Lung (tissue), 12 donors: ENCODE data around the gene IPO5. TPM values are rescaled to one million over a fixed set of nuclear protein-coding genes. Genes with fewer than 3 reads are reported as not detected.

Experiments
- ATAC-seq: fragments of 200-7000 bp; cut with Tn5 transposase; one replicate; pipeline ENCODE4 v1.9.1; 2020; ENCODE audit warnings: moderate number of reproducible peaks; ENCODE audit not compliant: insufficient read depth, low FRiP score
- DNase-seq, 3 donors: peaks; one replicate each; pipeline ENCODE4 v3.0.0-alpha.2; 2013 to 2017
- H3K27ac ChIP-seq, 2 donors: one replicate each; pipeline ENCODE4 v1.5.1; 2013; ENCODE audit warnings: mild to moderate bottlenecking in 2 of 2, moderate library complexity in 2 of 2, control low read depth in 1 of 2, inconsistent platforms in 1 of 2, low read depth in 1 of 2, low read length in 1 of 2
- H3K27me3 ChIP-seq, 3 donors: one replicate each; pipeline ENCODE4 v1.5.1; 2013; ENCODE audit warnings: low read length in 2 of 3; ENCODE audit not compliant: control insufficient read depth in 3 of 3, insufficient read depth in 3 of 3
- H3K36me3 ChIP-seq, 4 donors: one replicate each; pipeline ENCODE4 v1.5.1; 2013; ENCODE audit warnings: low read length in 4 of 4, mild to moderate bottlenecking in 1 of 4, moderate library complexity in 1 of 4; ENCODE audit not compliant: control insufficient read depth in 4 of 4, insufficient read depth in 4 of 4
- H3K4me1 ChIP-seq, 5 donors: one replicate each; pipeline ENCODE4 v1.5.1; 2013; ENCODE audit warnings: low read length in 5 of 5, mild to moderate bottlenecking in 2 of 5, moderate library complexity in 1 of 5; ENCODE audit not compliant: control insufficient read depth in 5 of 5, insufficient read depth in 5 of 5
- H3K4me3 ChIP-seq: one replicate; pipeline ENCODE4 v1.5.1; 2013; ENCODE audit warnings: mild to moderate bottlenecking, control low read depth, moderate library complexity
- H3K9ac ChIP-seq, 2 donors: one replicate each; pipeline ENCODE4 v1.5.1; 2013; ENCODE audit warnings: low read length in 2 of 2, control low read depth in 1 of 2; ENCODE audit not compliant: insufficient read depth in 1 of 2
- H3K9me3 ChIP-seq, 4 donors: one replicate each; pipeline ENCODE4 v1.5.1; 2013; ENCODE audit warnings: low read length in 3 of 4, mild to moderate bottlenecking in 1 of 4, moderate library complexity in 1 of 4; ENCODE audit not compliant: control insufficient read depth in 4 of 4, insufficient read depth in 3 of 4
- CTCF ChIP-seq: IDR thresholded peaks from 2 replicates; pipeline ENCODE4 v1.5.1; 2012; ENCODE audit warnings: mild to moderate bottlenecking; ENCODE audit errors: control extremely low read depth, extremely low read depth
- WGBS, 2 donors: extraction: QIAGEN DNeasy Blood & Tissue Kit; methylation state at CpG; one replicate each; pipeline ENCODE4 v1.1.7; 2013; 5-methylcytosine and 5-hydroxymethylcytosine counted together
- polyA plus RNA-seq, 2 donors: library from polyadenylated mRNA; stranded (reverse); fragments of 200-250 nt; gene quantifications; one replicate each; pipeline ENCODE4 v1.2.1, GENCODE V29; 2013
- total RNA-seq, 2 donors: library from RNA; depleted of rRNA in 1 of 2; stranded (reverse); fragments of >200 nt in 1 of 2; gene quantifications; one replicate each; pipeline ENCODE4 v1.2.1, GENCODE V29; 2014 to 2021
- donor health status: control.
- donor health status: control.
- donor health status: Bipolar disorder and iron deficiency.
- donor health status: healthy.
- donor health status: DM: yes; HTN: yes; CAD: no.

IPO5 gene
- total and polyA plus RNA-seq, 4 donors: 26.7 to 137 (median 61.7) TPM

- H3K4me1 ChIP-seq: peaks cover 0 to 8% (median 0%) of the 10 kb centered on the region in 5 donors
- 97% methylated on average over 5 of the region's 5 CpGs for WGBS, 2 donors
- peaks cover 23 to 59% (median 38%) of the 10 kb centered on the region in 4 donors for H3K36me3 ChIP-seq
- ATAC-seq: no peak
- H3K9ac ChIP-seq: no peak overlapping the region
- H3K9me3 ChIP-seq: no peaks in the 10 kb centered on the region
- H3K27ac ChIP-seq: no peak overlapping the region
- H3K27me3 ChIP-seq: no peaks in the 10 kb centered on the region
- TF ChIP-seq CTCF: no peak
- no peak overlapping the region for H3K4me3 ChIP-seq
- DNase-seq: no peak
These were observed 53.5 kb downstream of the IPO5 start for GRCh38 chr13:98007001-98007400.

DNA sequence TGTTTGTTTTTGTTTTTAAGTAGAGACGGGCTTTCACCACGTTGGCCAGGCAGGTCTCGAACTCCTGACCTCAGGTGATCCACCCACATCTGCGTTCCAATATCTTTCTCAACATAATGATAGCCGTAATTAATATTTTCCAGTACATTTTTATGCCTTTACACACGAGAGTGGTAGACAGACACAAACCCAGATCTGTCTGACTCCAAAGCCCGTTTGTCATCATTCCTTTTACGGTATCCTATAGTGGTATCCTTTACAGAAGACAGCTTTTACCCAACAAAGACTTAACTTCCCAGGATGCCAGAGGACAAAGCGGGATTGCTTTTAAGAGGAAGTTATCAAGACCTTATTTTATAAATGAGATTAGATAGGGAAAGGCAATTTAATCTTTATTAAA lies 59.8 kb downstream of the IPO5 start:
- TF ChIP-seq CTCF: no peak
- Histone ChIP-seq H3K4me3 (no peak overlapping the region), H3K9ac (no peak overlapping the region), H3K27me3 (no peaks in the 10 kb centered on the region), H3K9me3 (no peaks in the 10 kb centered on the region), H3K27ac (no peak overlapping the region), H3K36me3 (peaks cover 21 to 53% (median 44%) of the 10 kb centered on the region in 4 donors), H3K4me1 (no peaks in the 10 kb centered on the region)
- ATAC-seq: no peak
- DNase-seq: no peak
- 93 to 95% methylated on average over 9 of the region's 9 CpGs for WGBS, 2 donors

DNA sequence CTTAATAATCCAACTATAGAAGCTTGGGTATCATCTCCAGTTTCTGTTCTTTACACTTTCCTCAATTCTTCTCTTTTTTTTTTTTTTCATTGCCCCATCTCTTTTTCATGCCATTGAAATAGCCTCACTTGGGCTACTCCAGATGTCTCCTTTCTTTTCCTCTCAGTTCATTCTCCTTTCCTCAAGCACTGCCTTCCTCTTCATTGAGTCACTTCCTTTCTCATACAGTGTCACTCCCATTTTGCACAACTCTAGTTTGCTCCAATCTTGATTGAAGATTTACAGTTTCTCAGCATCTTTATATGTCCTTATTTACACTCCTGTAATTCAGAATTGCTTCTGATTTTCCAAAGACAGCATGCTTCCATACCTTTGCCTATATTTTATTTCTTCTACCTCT lies 61.3 kb downstream of the IPO5 start:
- Histone ChIP-seq H3K27ac (no peak overlapping the region), H3K9ac (no peak overlapping the region), H3K4me3 (no peak overlapping the region), H3K4me1 (no peaks in the 10 kb centered on the region), H3K36me3 (peaks cover 23 to 56% (median 42%) of the 10 kb centered on the region in 4 donors), H3K9me3 (no peaks in the 10 kb centered on the region), H3K27me3 (no peaks in the 10 kb centered on the region)
- no peak for TF ChIP-seq CTCF
- DNase-seq: no peak
- ATAC-seq: no peak

DNA sequence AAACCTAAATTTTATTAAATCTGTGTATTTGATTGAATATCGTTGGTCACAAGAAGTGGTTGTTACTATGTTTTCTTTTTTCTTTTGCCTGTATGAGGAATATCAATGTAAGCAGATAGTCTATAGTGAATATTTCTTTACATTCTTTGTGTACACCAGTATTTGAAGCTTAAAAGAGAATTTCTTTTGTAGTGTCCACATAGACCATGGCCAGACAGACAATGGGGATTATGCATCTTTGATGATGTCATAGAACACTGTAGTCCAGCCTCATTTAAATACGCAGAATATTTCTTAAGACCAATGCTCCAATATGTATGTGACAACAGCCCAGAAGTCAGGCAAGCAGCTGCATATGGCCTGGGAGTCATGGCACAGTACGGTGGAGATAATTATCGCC lies 64.8 kb downstream of the IPO5 start:
- Histone ChIP-seq H3K4me3 (no peak overlapping the region), H3K36me3 (peaks cover 21 to 56% (median 33%) of the 10 kb centered on the region in 4 donors), H3K4me1 (peaks cover 0 to 4% (median 0%) of the 10 kb centered on the region in 5 donors), H3K9me3 (no peaks in the 10 kb centered on the region), H3K27ac (no peak overlapping the region), H3K9ac (no peak overlapping the region), H3K27me3 (no peaks in the 10 kb centered on the region)
- no peak for TF ChIP-seq CTCF
- DNase-seq (no peak), ATAC-seq (no peak)
- 96% methylated on average over 4 of the region's 4 CpGs for WGBS, 2 donors
